C4-2B (cell line): ENCODE data around the gene MRPL41.
"Not testable (repeated sequence)": the region's sequence is repeated elsewhere in the genome, so short reads cannot be mapped to it uniquely, and the experiment has no call there.

ENCODE experiments used
- CTCF ChIP-seq: fragments of 450-650 bp; conservative IDR thresholded peaks from 2 replicates; pipeline ENCODE4 v1.5.1; 2017; ENCODE audit warnings: mild to moderate bottlenecking
- ZFX ChIP-seq: fragments of 450-650 bp; IDR thresholded peaks from 2 replicates; pipeline ENCODE4 v1.6.1; 2017

- TF ChIP-seq CTCF, ZFX: not testable (repeated sequence)
Measured at GRCh38 chr9:137596577-137596976, 44.9 kb downstream of the MRPL41 start.
